HepG2 (cell line): ENCODE data around the gene IER5L. TPM values are rescaled to one million over a fixed set of nuclear protein-coding genes. Genes with fewer than 3 reads are reported as not detected.

ENCODE experiments used
- ATF7-NPFF ChIP-seq: sonication (generic); formaldehyde crosslinking; IDR thresholded peaks from 2 replicates; pipeline ENCODE4 v1.8.1; 2023; ENCODE audit warnings: mild to moderate bottlenecking, low read depth, missing genetic modification reagents, moderate library complexity
- ATM ChIP-seq: fragments of 450-650 bp; IDR thresholded peaks from 2 replicates; pipeline ENCODE4 v1.7.1; 2017; ENCODE audit warnings: mild to moderate bottlenecking, borderline replicate concordance
- KMT2A ChIP-seq: sonication (generic); formaldehyde crosslinking; IDR thresholded peaks from 2 replicates; pipeline ENCODE4 v1.4.0; 2020; ENCODE audit warnings: missing genetic modification reagents
- PCBP2 ChIP-seq: fragments of 200-400 bp; formaldehyde crosslinking; optimal IDR thresholded peaks from 2 replicates; pipeline ENCODE3; 2018; ENCODE audit warnings: low read length, low read depth; ENCODE audit not compliant: poor library complexity, severe bottlenecking
- ZFP62 ChIP-seq: sonication (generic); formaldehyde crosslinking; IDR thresholded peaks from 2 replicates; pipeline ENCODE4 v1.4.0; 2020; ENCODE audit warnings: missing genetic modification reagents
- ZNF792 ChIP-seq: IDR thresholded peaks from 2 replicates; pipeline ENCODE4 v1.6.1; 2016
- ZNF841 ChIP-seq: sonication (generic); formaldehyde crosslinking; IDR thresholded peaks from 2 replicates; pipeline ENCODE4 v1.8.1; 2023; ENCODE audit warnings: missing genetic modification reagents, borderline replicate concordance
- ZNF883 ChIP-seq: sonication (generic); formaldehyde crosslinking; IDR thresholded peaks from 2 replicates; pipeline ENCODE4 v1.5.1; 2020; ENCODE audit warnings: mild to moderate bottlenecking, missing genetic modification reagents; ENCODE audit errors: not compliant biosample characterization
- ZSCAN31 ChIP-seq: sonication (generic); formaldehyde crosslinking; IDR thresholded peaks from 2 replicates; pipeline ENCODE4 v1.5.0; 2020; ENCODE audit warnings: low read depth, mild to moderate bottlenecking, missing genetic modification reagents
- polyA plus RNA-seq, 8 experiments: library from polyadenylated mRNA; depleted of rRNA in 3 of 8; stranded (reverse) in 7 of 8; unstranded in 1 of 8; fragments of >200 nt; fragmentation: Illumina TruSeq in 4 of 8; extraction: Trizol in 4 of 8; gene quantifications; 2 replicates each; pipeline versions ENCODE4 v1.2.1 to v1.2.3, GENCODE V29; 2011 to 2016; ENCODE audit warnings: low read depth in 4 of 8, missing spikeins in 1 of 8, mixed read lengths in 1 of 8; ENCODE audit not compliant: insufficient read depth in 1 of 8
- total RNA-seq, 5 experiments: library from RNA; depleted of rRNA; stranded (reverse); fragments of >200 nt; fragmentation: Illumina TruSeq; extraction: Trizol; gene quantifications; 2 replicates each; pipeline ENCODE4 v1.2.3, GENCODE V29; 2016; ENCODE audit warnings: low read depth in 1 of 5
- TF ChIP-seq, protein P1 (sequence below): sonication (generic); formaldehyde crosslinking; IDR thresholded peaks from 2 replicates; pipeline ENCODE4 v1.4.0; 2020; ENCODE audit warnings: missing genetic modification reagents, borderline replicate concordance
- TF ChIP-seq, protein P2 (sequence below): sonication (generic); formaldehyde crosslinking; IDR thresholded peaks from 2 replicates; pipeline ENCODE4 v1.4.0; 2020; ENCODE audit warnings: missing genetic modification reagents
- TF ChIP-seq, protein P3 (sequence below): sonication (generic); formaldehyde crosslinking; IDR thresholded peaks from 2 replicates; pipeline ENCODE4 v1.5.0; 2020; ENCODE audit warnings: mild to moderate bottlenecking, missing genetic modification reagents
- TF ChIP-seq, protein P4 (sequence below): sonication (generic); formaldehyde crosslinking; IDR thresholded peaks from 2 replicates; pipeline ENCODE4 v1.4.0; 2020; ENCODE audit warnings: missing genetic modification reagents, borderline replicate concordance

IER5L gene
- total and polyA plus RNA-seq, 2 of the 13 experiments (the other 11 are each of a cell fraction or from before 2014, with no cell fraction given), result 1.8 to 3.3 TPM

DNA sequence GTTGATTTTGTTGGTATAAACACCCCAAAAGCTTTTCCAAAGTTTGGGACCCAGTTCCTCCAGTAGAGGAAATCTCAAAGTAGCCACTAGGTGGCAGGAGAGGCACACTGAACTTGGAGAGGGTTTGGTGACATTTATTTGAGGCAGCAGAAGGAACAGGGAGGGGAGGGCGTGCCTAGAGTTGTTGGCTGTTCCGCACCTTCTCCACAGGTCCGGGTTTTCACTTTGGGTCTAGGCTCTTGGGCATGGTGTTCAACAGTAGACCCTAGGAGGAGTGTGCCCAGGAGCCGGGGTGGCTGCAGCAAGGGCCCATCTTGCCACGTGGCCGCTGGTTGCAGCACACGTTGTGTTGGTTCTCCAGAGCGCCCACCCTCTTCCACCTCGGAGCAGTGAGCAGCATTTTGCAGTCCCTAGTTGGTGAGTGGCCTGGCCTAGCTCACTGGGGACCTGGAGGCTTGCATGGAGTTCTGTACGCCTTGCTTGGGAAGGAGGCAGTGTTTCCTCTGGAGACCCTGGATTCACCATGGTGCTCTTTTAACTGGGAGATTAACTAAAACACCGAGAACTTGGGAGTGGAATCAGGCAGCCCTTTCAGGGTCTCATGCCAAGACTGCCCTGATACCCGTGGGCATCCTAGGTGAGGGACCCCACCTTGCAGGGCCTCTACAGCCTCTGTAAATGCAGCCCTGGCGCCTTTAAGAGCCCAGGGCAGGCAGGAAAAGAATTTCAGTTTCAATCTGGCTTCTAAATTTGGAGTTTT is 38.6 kb downstream of the IER5L start (continued):
- TF ChIP-seq, protein P1, sequence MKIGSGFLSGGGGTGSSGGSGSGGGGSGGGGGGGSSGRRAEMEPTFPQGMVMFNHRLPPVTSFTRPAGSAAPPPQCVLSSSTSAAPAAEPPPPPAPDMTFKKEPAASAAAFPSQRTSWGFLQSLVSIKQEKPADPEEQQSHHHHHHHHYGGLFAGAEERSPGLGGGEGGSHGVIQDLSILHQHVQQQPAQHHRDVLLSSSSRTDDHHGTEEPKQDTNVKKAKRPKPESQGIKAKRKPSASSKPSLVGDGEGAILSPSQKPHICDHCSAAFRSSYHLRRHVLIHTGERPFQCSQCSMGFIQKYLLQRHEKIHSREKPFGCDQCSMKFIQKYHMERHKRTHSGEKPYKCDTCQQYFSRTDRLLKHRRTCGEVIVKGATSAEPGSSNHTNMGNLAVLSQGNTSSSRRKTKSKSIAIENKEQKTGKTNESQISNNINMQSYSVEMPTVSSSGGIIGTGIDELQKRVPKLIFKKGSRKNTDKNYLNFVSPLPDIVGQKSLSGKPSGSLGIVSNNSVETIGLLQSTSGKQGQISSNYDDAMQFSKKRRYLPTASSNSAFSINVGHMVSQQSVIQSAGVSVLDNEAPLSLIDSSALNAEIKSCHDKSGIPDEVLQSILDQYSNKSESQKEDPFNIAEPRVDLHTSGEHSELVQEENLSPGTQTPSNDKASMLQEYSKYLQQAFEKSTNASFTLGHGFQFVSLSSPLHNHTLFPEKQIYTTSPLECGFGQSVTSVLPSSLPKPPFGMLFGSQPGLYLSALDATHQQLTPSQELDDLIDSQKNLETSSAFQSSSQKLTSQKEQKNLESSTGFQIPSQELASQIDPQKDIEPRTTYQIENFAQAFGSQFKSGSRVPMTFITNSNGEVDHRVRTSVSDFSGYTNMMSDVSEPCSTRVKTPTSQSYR (CRISPR knock-in tag), result no peak
- no peak for TF ChIP-seq KMT2A (CRISPR knock-in tag)
- no peak for TF ChIP-seq ZNF841
- no peak for TF ChIP-seq ZNF792 (CRISPR knock-in tag)
- TF ChIP-seq, protein P2, sequence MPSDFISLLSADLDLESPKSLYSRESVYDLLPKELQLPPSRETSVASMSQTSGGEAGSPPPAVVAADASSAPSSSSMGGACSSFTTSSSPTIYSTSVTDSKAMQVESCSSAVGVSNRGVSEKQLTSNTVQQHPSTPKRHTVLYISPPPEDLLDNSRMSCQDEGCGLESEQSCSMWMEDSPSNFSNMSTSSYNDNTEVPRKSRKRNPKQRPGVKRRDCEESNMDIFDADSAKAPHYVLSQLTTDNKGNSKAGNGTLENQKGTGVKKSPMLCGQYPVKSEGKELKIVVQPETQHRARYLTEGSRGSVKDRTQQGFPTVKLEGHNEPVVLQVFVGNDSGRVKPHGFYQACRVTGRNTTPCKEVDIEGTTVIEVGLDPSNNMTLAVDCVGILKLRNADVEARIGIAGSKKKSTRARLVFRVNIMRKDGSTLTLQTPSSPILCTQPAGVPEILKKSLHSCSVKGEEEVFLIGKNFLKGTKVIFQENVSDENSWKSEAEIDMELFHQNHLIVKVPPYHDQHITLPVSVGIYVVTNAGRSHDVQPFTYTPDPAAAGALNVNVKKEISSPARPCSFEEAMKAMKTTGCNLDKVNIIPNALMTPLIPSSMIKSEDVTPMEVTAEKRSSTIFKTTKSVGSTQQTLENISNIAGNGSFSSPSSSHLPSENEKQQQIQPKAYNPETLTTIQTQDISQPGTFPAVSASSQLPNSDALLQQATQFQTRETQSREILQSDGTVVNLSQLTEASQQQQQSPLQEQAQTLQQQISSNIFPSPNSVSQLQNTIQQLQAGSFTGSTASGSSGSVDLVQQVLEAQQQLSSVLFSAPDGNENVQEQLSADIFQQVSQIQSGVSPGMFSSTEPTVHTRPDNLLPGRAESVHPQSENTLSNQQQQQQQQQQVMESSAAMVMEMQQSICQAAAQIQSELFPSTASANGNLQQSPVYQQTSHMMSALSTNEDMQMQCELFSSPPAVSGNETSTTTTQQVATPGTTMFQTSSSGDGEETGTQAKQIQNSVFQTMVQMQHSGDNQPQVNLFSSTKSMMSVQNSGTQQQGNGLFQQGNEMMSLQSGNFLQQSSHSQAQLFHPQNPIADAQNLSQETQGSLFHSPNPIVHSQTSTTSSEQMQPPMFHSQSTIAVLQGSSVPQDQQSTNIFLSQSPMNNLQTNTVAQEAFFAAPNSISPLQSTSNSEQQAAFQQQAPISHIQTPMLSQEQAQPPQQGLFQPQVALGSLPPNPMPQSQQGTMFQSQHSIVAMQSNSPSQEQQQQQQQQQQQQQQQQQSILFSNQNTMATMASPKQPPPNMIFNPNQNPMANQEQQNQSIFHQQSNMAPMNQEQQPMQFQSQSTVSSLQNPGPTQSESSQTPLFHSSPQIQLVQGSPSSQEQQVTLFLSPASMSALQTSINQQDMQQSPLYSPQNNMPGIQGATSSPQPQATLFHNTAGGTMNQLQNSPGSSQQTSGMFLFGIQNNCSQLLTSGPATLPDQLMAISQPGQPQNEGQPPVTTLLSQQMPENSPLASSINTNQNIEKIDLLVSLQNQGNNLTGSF (CRISPR knock-in tag), result no peak
- TF ChIP-seq PCBP2, result no peak
- TF ChIP-seq ZSCAN31, result 0 out of 2 replicates have a peak, but pooled peaks have one; percentile 57
- TF ChIP-seq, protein P3, sequence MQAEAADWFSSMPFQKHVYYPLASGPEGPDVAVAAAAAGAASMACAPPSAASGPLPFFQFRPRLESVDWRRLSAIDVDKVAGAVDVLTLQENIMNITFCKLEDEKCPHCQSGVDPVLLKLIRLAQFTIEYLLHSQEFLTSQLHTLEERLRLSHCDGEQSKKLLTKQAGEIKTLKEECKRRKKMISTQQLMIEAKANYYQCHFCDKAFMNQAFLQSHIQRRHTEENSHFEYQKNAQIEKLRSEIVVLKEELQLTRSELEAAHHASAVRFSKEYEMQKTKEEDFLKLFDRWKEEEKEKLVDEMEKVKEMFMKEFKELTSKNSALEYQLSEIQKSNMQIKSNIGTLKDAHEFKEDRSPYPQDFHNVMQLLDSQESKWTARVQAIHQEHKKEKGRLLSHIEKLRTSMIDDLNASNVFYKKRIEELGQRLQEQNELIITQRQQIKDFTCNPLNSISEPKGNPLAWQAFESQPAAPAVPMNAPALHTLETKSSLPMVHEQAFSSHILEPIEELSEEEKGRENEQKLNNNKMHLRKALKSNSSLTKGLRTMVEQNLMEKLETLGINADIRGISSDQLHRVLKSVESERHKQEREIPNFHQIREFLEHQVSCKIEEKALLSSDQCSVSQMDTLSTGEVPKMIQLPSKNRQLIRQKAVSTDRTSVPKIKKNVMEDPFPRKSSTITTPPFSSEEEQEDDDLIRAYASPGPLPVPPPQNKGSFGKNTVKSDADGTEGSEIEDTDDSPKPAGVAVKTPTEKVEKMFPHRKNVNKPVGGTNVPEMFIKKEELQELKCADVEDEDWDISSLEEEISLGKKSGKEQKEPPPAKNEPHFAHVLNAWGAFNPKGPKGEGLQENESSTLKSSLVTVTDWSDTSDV (CRISPR knock-in tag), result no peak
- no peak for TF ChIP-seq ZNF883 (CRISPR knock-in tag)
- TF ChIP-seq, protein P4, sequence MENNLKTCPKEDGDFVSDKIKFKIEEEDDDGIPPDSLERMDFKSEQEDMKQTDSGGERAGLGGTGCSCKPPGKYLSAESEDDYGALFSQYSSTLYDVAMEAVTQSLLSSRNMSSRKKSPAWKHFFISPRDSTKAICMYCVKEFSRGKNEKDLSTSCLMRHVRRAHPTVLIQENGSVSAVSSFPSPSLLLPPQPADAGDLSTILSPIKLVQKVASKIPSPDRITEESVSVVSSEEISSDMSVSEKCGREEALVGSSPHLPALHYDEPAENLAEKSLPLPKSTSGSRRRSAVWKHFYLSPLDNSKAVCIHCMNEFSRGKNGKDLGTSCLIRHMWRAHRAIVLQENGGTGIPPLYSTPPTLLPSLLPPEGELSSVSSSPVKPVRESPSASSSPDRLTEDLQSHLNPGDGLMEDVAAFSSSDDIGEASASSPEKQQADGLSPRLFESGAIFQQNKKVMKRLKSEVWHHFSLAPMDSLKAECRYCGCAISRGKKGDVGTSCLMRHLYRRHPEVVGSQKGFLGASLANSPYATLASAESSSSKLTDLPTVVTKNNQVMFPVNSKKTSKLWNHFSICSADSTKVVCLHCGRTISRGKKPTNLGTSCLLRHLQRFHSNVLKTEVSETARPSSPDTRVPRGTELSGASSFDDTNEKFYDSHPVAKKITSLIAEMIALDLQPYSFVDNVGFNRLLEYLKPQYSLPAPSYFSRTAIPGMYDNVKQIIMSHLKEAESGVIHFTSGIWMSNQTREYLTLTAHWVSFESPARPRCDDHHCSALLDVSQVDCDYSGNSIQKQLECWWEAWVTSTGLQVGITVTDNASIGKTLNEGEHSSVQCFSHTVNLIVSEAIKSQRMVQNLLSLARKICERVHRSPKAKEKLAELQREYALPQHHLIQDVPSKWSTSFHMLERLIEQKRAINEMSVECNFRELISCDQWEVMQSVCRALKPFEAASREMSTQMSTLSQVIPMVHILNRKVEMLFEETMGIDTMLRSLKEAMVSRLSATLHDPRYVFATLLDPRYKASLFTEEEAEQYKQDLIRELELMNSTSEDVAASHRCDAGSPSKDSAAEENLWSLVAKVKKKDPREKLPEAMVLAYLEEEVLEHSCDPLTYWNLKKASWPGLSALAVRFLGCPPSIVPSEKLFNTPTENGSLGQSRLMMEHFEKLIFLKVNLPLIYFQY (CRISPR knock-in tag), result no peak
- TF ChIP-seq ATM, result no peak
- TF ChIP-seq ZFP62 (CRISPR knock-in tag), result no peak
- TF ChIP-seq ATF7-NPFF (CRISPR knock-in tag), result no peak
